Embryonic facial prominence (tissue), 1 donor: ENCODE results near the gene TRPM2.
"Not testable (repeated sequence)": the region's sequence is repeated elsewhere in the genome, so short reads cannot be mapped to it uniquely, and the experiment has no call there.

Source experiments
- DNase-seq: peaks from one replicate; pipeline ENCODE4 v3.0.0-alpha.2; 2016; ENCODE audit errors: extremely low spot score

The TRPM2 gene

GRCh38 chr21:44397431-44398031, 44.1 kb downstream of the TRPM2 start:
- no peak for DNase-seq

GRCh38 chr21:44398499-44398898, 45.1 kb downstream of the TRPM2 start:
- no peak for DNase-seq

GRCh38 chr21:44399151-44399954, 45.9 kb downstream of the TRPM2 start:
- DNase-seq, result no peak

- no peak for DNase-seq
These were observed 46.8 kb downstream of the TRPM2 start for GRCh38 chr21:44399955-44400790.

- no peak for DNase-seq
These were observed 47.5 kb downstream of the TRPM2 start for GRCh38 chr21:44400791-44401385.

GRCh38 chr21:44401386-44402160, 48.2 kb downstream of the TRPM2 start:
- no peak for DNase-seq

GRCh38 chr21:44402323-44403105, 49.1 kb downstream of the TRPM2 start:
- DNase-seq, result no peak

GRCh38 chr21:44403106-44404020, 49.9 kb downstream of the TRPM2 start:
- no peak for DNase-seq

GRCh38 chr21:44404482-44404881, 51.1 kb downstream of the TRPM2 start:
- DNase-seq, result not testable (repeated sequence)

GRCh38 chr21:44405091-44405947, 51.9 kb downstream of the TRPM2 start:
- no peak for DNase-seq

GRCh38 chr21:44405948-44406872, 52.8 kb downstream of the TRPM2 start:
- DNase-seq, result no peak

- no peak for DNase-seq
These were observed 53.5 kb downstream of the TRPM2 start for GRCh38 chr21:44406953-44407352.

- no peak for DNase-seq
These were observed 54.1 kb downstream of the TRPM2 start for GRCh38 chr21:44407493-44407892.

- no peak for DNase-seq
These were observed 54.8 kb downstream of the TRPM2 start for GRCh38 chr21:44408226-44408625.

- no peak for DNase-seq
These were observed 60.3 kb downstream of the TRPM2 start for GRCh38 chr21:44413566-44414290.

GRCh38 chr21:44414291-44415072, 61.1 kb downstream of the TRPM2 start:
- DNase-seq, result no peak
